Activated T-helper 17 cell treated with anti-CD3 and anti-CD28 coated beads, Interleukin-2, amount 50 U/mL, for 72 hours (primary cell): Measurements from ENCODE around the gene KCNK4. TPM values are rescaled to one million over a fixed set of nuclear protein-coding genes. Genes with fewer than 3 reads are reported as not detected.
"Not testable (repeated sequence)": the region's sequence is repeated elsewhere in the genome, so short reads cannot be mapped to it uniquely, and the experiment has no call there.

Experiments
- ATAC-seq: fragments of 150-1000 bp; cut with Tn5 transposase; replicated peaks from 2 replicates; pipeline ENCODE4 v1.10.0; 2021; ENCODE audit warnings: mild to moderate bottlenecking, moderate library complexity
- H3K27ac Mint-ChIP-seq: one replicate; pipeline ENCODE4 v1.8.0; 2022; ENCODE audit warnings: mixed read lengths
- H3K27me3 Mint-ChIP-seq: one replicate; pipeline ENCODE4 v1.8.0; 2022; ENCODE audit warnings: mixed read lengths
- H3K36me3 Mint-ChIP-seq: one replicate; pipeline ENCODE4 v1.8.0; 2022; ENCODE audit warnings: low read depth, mild to moderate bottlenecking, mixed read lengths
- H3K4me1 Mint-ChIP-seq: one replicate; pipeline ENCODE4 v1.8.0; 2022; ENCODE audit warnings: mixed read lengths
- H3K4me3 Mint-ChIP-seq: one replicate; pipeline ENCODE4 v1.8.0; 2022; ENCODE audit warnings: mild to moderate bottlenecking, mixed read lengths
- H3K9me3 Mint-ChIP-seq: one replicate; pipeline ENCODE4 v1.8.0; 2022; ENCODE audit warnings: mixed read lengths
- total RNA-seq, 2 donors: library from RNA; stranded (reverse); gene quantifications; one replicate each; pipeline ENCODE4 v1.2.3, GENCODE V29; 2022

KCNK4 gene
- total RNA-seq, 2 donors from 2014 or later: not detected

DNA sequence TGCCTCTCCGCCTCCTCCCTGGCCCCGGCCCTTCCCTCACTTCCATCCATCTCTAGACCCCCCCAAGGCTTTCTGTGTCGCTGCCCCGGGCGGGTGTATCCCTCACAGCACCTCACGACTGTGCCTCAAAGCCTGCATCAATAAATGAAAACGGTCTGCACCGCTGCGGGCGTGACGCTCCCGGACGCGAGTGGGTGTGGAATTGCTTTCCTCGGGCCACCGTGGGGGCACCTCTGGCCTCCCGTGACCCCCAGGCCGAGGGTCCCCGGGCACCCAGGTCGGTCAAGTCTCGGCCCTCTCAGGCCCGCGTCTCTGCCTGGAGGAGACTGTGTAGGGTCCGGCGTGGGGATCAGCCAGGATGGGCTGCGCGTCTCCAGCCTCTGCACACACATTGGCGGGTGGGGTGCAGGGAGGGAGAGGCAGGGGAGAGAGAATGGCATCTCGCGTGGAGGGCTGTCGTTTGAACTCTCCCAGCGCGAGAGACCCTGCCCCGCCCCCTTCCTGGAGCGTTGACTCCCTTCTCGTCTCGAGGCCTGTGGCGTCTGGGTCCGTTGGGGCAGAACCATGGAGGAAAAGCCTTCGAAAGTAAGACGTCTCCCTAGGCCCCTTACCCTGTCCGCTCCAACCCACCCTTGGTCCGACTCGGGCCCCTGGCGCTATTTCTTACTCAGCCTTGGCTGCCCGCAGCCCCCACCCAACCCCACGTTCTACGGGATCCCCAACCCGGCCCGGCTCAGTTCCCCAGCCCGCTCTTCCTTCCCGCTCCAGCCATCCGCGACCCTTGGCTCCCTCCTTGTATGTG lies 8.9 kb downstream of the KCNK4 start, which contains the start of gene CATSPERZ:
Gene CATSPERZ (plus strand): TSS at position 512 of the 802 bp plus-strand sequence. CDS start 53 bp downstream, at position 565.
- H3K27me3 Mint-ChIP-seq: peaks cover 39% of the 10 kb centered on the region
- peaks cover 4% of the 10 kb centered on the region for H3K36me3 Mint-ChIP-seq
- ATAC-seq: no peak
- peaks cover 10% of the 10 kb centered on the region for H3K4me1 Mint-ChIP-seq
- no peaks in the 10 kb centered on the region for H3K9me3 Mint-ChIP-seq
- no peak within 1 kb of the TSS for H3K27ac Mint-ChIP-seq
- peak within 1 kb of the TSS; percentile 73 for H3K4me3 Mint-ChIP-seq

- peak overlapping the region; percentile 98 for H3K4me3 Mint-ChIP-seq
- ATAC-seq: no peak
- peaks cover 10% of the 10 kb centered on the region for H3K4me1 Mint-ChIP-seq
- H3K27ac Mint-ChIP-seq: no peak overlapping the region
- no peaks in the 10 kb centered on the region for H3K9me3 Mint-ChIP-seq
- peaks cover 20% of the 10 kb centered on the region for H3K36me3 Mint-ChIP-seq
- peaks cover 10% of the 10 kb centered on the region for H3K27me3 Mint-ChIP-seq
Measured at GRCh38 chr11:64303109-64304031, 12.3 kb downstream of the KCNK4 start.

DNA sequence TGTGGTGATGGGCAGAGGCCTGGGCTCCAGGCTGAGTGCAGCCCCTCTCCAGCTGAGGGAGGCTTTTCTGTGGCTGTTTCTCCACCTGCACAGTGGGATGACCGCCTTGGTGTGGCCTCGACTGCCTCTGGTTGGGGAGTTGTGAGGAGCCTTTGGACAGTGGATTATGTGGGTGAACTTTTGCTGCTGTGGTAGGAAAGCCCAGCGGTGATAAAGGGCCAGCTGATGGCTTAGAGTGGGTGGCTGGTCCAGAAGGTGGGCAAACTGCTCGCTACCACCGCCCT lies 12.9 kb downstream of the KCNK4 start:
- peaks cover 23% of the 10 kb centered on the region for H3K36me3 Mint-ChIP-seq
- H3K9me3 Mint-ChIP-seq: no peaks in the 10 kb centered on the region
- peak overlapping the region; percentile 91 for H3K27ac Mint-ChIP-seq
- H3K27me3 Mint-ChIP-seq: peaks cover 10% of the 10 kb centered on the region
- H3K4me1 Mint-ChIP-seq: peaks cover 10% of the 10 kb centered on the region
- peak overlapping the region; percentile 98 for H3K4me3 Mint-ChIP-seq
- ATAC-seq: no peak

- peaks cover 10% of the 10 kb centered on the region for H3K4me1 Mint-ChIP-seq
- peak; percentile 55 for ATAC-seq
- peaks cover 28% of the 10 kb centered on the region for H3K36me3 Mint-ChIP-seq
- peak overlapping the region; percentile 98 for H3K4me3 Mint-ChIP-seq
- H3K9me3 Mint-ChIP-seq: no peaks in the 10 kb centered on the region
- peak overlapping the region; percentile 91 for H3K27ac Mint-ChIP-seq
- H3K27me3 Mint-ChIP-seq: peaks cover 10% of the 10 kb centered on the region
Measured at GRCh38 chr11:64304316-64305072, 13.4 kb downstream of the KCNK4 start.

- Mint-ChIP-seq H3K9me3 (no peaks in the 10 kb centered on the region), H3K36me3 (peaks cover 29% of the 10 kb centered on the region), H3K4me1 (peaks cover 10% of the 10 kb centered on the region), H3K27me3 (peaks cover 5% of the 10 kb centered on the region), H3K27ac (peak within 1 kb of the TSS; percentile 97), H3K4me3 (peak within 1 kb of the TSS; percentile 98)
- peak; percentile 75 for ATAC-seq
Measured at GRCh38 chr11:64305075-64305690, 14.1 kb downstream of the KCNK4 start, which contains the start of gene ESRRA. ESRRA (plus strand) TSS chr11:64305524; CDS start chr11:64307180, 1,656 bp downstream.

DNA sequence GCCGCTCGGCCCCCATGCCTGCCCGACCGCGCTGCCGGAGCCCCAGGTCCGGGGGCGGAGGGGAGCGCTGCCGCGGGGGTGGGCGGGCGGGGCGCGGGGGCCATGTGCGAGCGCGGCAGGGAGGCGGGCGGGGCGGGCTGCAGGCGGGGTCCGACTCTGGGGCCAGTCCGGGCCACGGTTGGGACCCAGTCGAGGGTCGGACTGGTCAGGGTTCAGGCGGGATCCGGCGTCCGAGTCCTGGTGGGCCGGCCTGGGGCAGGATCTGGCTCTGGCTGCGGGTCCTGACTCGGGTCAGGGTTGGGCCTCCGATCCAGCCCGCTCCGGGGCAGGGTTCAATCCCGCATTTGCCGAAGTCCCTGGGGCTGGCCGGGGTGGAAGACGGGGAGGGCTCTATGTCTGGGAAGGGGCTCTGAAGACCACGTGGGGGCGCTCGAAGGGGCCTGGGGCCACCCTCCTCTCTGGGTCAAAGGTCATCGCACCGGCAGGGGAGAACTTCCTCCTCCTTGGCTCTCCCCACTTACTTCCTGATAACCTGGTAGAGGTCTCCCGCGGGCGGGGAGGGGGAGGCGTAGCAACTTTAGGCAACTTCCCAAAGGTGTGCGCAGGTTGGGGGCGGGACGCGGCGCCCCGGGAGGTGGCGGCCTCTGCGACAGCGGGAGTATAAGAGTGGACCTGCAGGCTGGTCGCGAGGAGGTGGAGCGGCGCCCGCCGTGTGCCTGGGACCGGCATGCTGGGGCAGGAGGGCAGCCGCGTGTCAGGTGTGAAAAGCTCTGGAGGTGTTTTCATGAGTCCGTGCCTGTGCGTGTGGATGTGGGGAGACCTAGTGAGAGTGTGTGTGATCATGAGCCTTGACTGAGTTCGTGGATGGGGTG lies 14.8 kb downstream of the KCNK4 start:
- Mint-ChIP-seq H3K36me3 (peaks cover 29% of the 10 kb centered on the region), H3K27me3 (no peaks in the 10 kb centered on the region), H3K4me3 (peak overlapping the region; percentile 98), H3K4me1 (peaks cover 5% of the 10 kb centered on the region), H3K27ac (peak overlapping the region; percentile 97), H3K9me3 (no peaks in the 10 kb centered on the region)
- peak; percentile 22 for ATAC-seq

- Mint-ChIP-seq H3K36me3 (peaks cover 31% of the 10 kb centered on the region), H3K4me1 (peaks cover 5% of the 10 kb centered on the region), H3K27me3 (no peaks in the 10 kb centered on the region), H3K9me3 (no peaks in the 10 kb centered on the region), H3K4me3 (peak overlapping the region; percentile 98), H3K27ac (peak overlapping the region; percentile 97)
- ATAC-seq: no peak
Measured at GRCh38 chr11:64306563-64306875, 15.4 kb downstream of the KCNK4 start.

- H3K9me3 Mint-ChIP-seq: no peaks in the 10 kb centered on the region
- peak overlapping the region; percentile 98 for H3K4me3 Mint-ChIP-seq
- H3K27ac Mint-ChIP-seq: peak overlapping the region; percentile 57
- no peaks in the 10 kb centered on the region for H3K27me3 Mint-ChIP-seq
- ATAC-seq: no peak
- H3K4me1 Mint-ChIP-seq: peaks cover 5% of the 10 kb centered on the region
- peaks cover 31% of the 10 kb centered on the region for H3K36me3 Mint-ChIP-seq
Measured at GRCh38 chr11:64306876-64307622, 15.9 kb downstream of the KCNK4 start.

GRCh38 chr11:64307795-64308194 lies 16.7 kb downstream of the KCNK4 start:
- H3K9me3 Mint-ChIP-seq, H3K4me1 Mint-ChIP-seq, ATAC-seq, H3K27me3 Mint-ChIP-seq: not testable (repeated sequence)
- peak overlapping the region; percentile 98 for H3K4me3 Mint-ChIP-seq
- H3K36me3 Mint-ChIP-seq: peaks cover 38% of the 10 kb centered on the region
- peak overlapping the region; percentile 57 for H3K27ac Mint-ChIP-seq

DNA sequence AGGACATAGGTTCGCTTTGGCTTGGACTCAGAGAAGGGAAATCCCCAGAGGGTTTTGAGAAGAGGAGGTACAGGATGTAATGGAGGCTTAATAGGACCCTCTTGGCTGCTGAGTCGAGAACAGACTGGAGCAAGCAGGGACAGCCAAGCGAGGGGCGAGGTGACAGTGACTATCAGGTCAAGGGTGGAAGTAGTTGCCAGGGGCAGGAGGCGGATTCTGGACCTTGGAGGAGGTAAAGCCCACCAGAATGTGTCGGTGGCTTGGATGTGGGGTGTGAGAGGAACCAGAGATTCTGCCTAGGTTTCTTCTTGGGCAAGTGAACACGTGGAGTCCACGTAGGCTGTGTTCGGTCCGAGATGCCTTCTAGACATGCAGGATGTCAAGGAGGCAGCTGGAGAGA lies 21.8 kb downstream of the KCNK4 start:
- no peak for ATAC-seq
- Mint-ChIP-seq H3K4me1 (peaks cover 6% of the 10 kb centered on the region), H3K4me3 (no peak overlapping the region), H3K27ac (peak overlapping the region; percentile 72), H3K36me3 (peaks cover 61% of the 10 kb centered on the region), H3K27me3 (no peaks in the 10 kb centered on the region), H3K9me3 (no peaks in the 10 kb centered on the region)

GRCh38 chr11:64313491-64314145 lies 22.5 kb downstream of the KCNK4 start:
- Mint-ChIP-seq H3K27me3 (no peaks in the 10 kb centered on the region), H3K4me1 (peaks cover 6% of the 10 kb centered on the region), H3K9me3 (no peaks in the 10 kb centered on the region), H3K27ac (peak overlapping the region; percentile 72), H3K4me3 (no peak overlapping the region), H3K36me3 (peaks cover 66% of the 10 kb centered on the region)
- ATAC-seq: no peak

DNA sequence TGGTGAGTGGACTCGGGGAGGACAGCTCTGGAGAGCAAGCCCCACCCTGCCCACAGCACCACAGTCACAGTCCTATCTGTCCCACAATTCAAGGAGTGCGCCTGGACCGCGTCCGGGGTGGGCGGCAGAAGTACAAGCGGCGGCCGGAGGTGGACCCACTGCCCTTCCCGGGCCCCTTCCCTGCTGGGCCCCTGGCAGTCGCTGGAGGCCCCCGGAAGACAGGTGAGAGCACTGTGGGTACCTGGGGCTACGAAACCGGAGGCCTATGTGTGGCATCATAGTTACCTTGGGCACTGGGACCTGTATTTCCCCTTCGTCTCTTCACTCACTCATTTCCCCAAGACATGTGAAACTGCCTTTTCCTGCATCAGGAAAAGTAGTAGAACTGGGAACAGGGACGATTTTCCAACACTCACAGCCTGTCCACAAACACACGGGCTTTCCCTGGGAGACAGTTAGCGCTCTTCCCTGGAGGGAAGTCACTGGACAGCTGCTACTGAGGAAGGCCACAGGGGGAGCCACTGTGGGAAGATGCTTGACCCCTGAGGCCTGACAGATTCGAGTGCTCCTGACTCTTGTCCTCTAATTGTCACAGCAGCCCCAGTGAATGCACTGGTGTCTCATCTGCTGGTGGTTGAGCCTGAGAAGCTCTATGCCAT lies 23.2 kb downstream of the KCNK4 start:
- peaks cover 12% of the 10 kb centered on the region for H3K4me1 Mint-ChIP-seq
- no peak overlapping the region for H3K4me3 Mint-ChIP-seq
- H3K27me3 Mint-ChIP-seq: no peaks in the 10 kb centered on the region
- no peaks in the 10 kb centered on the region for H3K9me3 Mint-ChIP-seq
- peak overlapping the region; percentile 41 for H3K27ac Mint-ChIP-seq
- no peak for ATAC-seq
- peaks cover 66% of the 10 kb centered on the region for H3K36me3 Mint-ChIP-seq
